Tibial nerve (tissue), 4 donors: Measurements from ENCODE around the gene GNAZ. TPM values are rescaled to one million over a fixed set of nuclear protein-coding genes. Genes with fewer than 3 reads are reported as not detected.
"Not testable (repeated sequence)": the region's sequence is repeated elsewhere in the genome, so short reads cannot be mapped to it uniquely, and the experiment has no call there.

ENCODE experiments used
- DNase-seq, 2 donors: peaks; one replicate each; pipeline ENCODE4 v3.0.0-alpha.2; 2019; ENCODE audit warnings: low spot score in 2 of 2
- H3K27ac ChIP-seq, 4 donors: fragments of 200-600 bp; sonication (generic) in 3 of 4; one replicate each; pipeline ENCODE4 v1.5.1; 2017 to 2019; ENCODE audit warnings: mild to moderate bottlenecking in 1 of 4
- H3K27me3 ChIP-seq, 2 donors: fragments of 200-600 bp; sonication (generic) in 1 of 2; one replicate each; pipeline versions ENCODE4 v1.5.1 to v1.6.0; 2017 to 2019
- H3K36me3 ChIP-seq, 3 donors: fragments of 200-600 bp; sonication (generic); one replicate each; pipeline ENCODE4 v1.5.1; 2018 to 2019
- H3K4me1 ChIP-seq, 4 donors: fragments of 200-600 bp; sonication (generic) in 3 of 4; one replicate each; pipeline ENCODE4 v1.5.1; 2017 to 2019
- H3K4me3 ChIP-seq, 4 donors: fragments of 200-600 bp; sonication (generic) in 3 of 4; one replicate each; pipeline ENCODE4 v1.5.1; 2017 to 2019; ENCODE audit warnings: mild to moderate bottlenecking in 1 of 4, moderate library complexity in 1 of 4
- H3K9me3 ChIP-seq, 4 donors: fragments of 200-600 bp; sonication (generic) in 3 of 4; one replicate each; pipeline ENCODE4 v1.5.1; 2017 to 2019
- CTCF ChIP-seq, 5 experiments: fragments of 200-600 bp in 3 of 5; fragments of 450-650 bp in 2 of 5; sonication (generic) in 3 of 5; IDR thresholded peaks; one replicate each; pipeline ENCODE4 v1.5.1; 2016 to 2019; ENCODE audit warnings: antibody characterized with exemption in 5 of 5, mild to moderate bottlenecking in 3 of 5, moderate library complexity in 2 of 5
- EP300 ChIP-seq, 2 donors: sonication (generic); formaldehyde crosslinking; IDR thresholded peaks; one replicate each; pipeline ENCODE4 v1.6.1; 2017; ENCODE audit warnings: antibody characterized with exemption in 2 of 2, mild to moderate bottlenecking in 1 of 2
- POLR2A ChIP-seq, 2 donors: fragments of 450-650 bp; IDR thresholded peaks; one replicate each; pipeline ENCODE4 v1.6.1; 2017; ENCODE audit warnings: antibody characterized with exemption in 2 of 2, mild to moderate bottlenecking in 2 of 2, moderate library complexity in 2 of 2
- WGBS, 2 donors: methylation state at CpG; one replicate each; pipeline ENCODE4 v1.1.5; 2018; 5-methylcytosine and 5-hydroxymethylcytosine counted together
- total RNA-seq, 4 donors: library from RNA; depleted of rRNA; stranded (reverse); fragments of >200 nt; gene quantifications; one replicate each; pipeline ENCODE4 v1.1.0, GENCODE V29; 2016

GNAZ gene
- total RNA-seq, 4 donors from 2014 or later, result 14.1 to 20.1 (median 18.0) TPM

GRCh38 chr22:23047742-23048141 lies 22.6 kb upstream of the GNAZ start:
- H3K27me3 ChIP-seq, result peaks cover 0 to 2% of the 10 kb centered on the region in 2 donors
- 88 to 90% methylated on average over 6 of the region's 6 CpGs for WGBS, 2 donors
- no peaks in the 10 kb centered on the region for H3K36me3 ChIP-seq
- H3K4me3 ChIP-seq, result no peak overlapping the region
- no peak for DNase-seq
- TF ChIP-seq POLR2A (IDR thresholded peaks at IDR 0.05) (no peak), CTCF (IDR thresholded peaks at IDR 0.05) (no peak), EP300 (IDR thresholded peaks at IDR 0.05) (no peak)
- peaks cover 0 to 20% (median 0%) of the 10 kb centered on the region in 4 donors for H3K9me3 ChIP-seq
- no peaks in the 10 kb centered on the region for H3K4me1 ChIP-seq
- H3K27ac ChIP-seq, result no peak overlapping the region

DNA sequence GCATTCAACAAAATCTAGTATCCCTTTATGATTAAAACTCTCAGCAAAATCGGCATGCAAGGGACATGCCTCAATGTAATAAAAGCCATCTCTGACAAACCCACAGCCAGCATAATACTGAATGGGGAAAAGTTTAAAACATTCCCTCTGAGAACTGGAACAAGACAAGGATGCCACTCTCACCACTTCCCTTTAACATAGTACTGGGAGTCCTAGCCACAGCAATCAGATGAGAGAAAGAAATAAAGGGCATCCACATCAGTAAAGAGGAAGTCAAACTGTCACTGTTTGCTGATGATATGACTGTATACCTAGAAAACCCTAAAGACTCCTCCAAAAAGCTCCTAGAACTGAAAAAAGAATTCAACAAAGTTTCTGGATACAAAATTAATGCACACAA lies 19.8 kb upstream of the GNAZ start:
- H3K36me3 ChIP-seq, DNase-seq, H3K27ac ChIP-seq, H3K27me3 ChIP-seq, H3K4me1 ChIP-seq, H3K4me3 ChIP-seq: not testable (repeated sequence)
- H3K9me3 ChIP-seq, result peaks cover 0 to 24% (median 0%) of the 10 kb centered on the region in 4 donors
- 85 to 90% methylated on average over 1 of the region's 1 CpG for WGBS, 2 donors

DNA sequence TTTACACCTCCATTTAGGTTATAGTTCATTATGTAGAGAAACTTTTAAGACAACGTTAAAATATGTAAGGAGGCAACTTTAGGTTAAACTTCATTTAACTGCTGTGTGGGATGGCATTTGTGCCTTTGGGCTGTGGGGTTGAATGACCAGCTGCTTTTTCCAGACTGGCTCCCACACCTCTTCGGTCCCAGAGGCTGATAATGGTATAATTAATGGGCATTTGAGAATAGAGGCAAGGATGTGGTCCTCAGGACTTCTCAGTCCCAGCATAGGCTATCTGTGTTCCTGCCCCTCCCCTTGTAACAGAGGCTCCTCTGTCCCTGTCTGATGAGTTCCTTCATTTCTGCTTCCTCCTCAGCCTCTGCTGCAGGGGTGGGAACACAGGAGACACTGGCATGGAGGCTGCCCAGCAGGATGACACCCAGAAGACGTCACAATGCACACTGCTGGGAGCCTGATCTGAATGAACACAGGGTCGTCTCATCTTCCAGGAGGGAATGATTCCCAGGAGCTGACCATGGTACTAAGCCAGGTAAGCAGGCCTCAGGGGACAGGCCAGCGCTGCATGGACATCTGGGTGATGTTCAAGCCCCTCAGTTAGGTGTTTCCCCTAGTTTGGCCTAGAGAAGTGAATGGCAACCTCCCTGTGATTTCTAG lies 17.1 kb upstream of the GNAZ start:
- WGBS, 2 donors, result 37 to 46% methylated on average over 5 of the region's 5 CpGs
- H3K9me3 ChIP-seq, result peaks cover 0 to 23% (median 0%) of the 10 kb centered on the region in 4 donors
- no peaks in the 10 kb centered on the region for H3K36me3 ChIP-seq
- no peaks in the 10 kb centered on the region for H3K4me1 ChIP-seq
- no peaks in the 10 kb centered on the region for H3K27me3 ChIP-seq
- H3K4me3 ChIP-seq, result no peak overlapping the region
- TF ChIP-seq POLR2A (IDR thresholded peaks at IDR 0.05) (no peak), CTCF (IDR thresholded peaks at IDR 0.05) (no peak), EP300 (IDR thresholded peaks at IDR 0.05) (no peak)
- no peak overlapping the region for H3K27ac ChIP-seq
- no peak for DNase-seq

DNA sequence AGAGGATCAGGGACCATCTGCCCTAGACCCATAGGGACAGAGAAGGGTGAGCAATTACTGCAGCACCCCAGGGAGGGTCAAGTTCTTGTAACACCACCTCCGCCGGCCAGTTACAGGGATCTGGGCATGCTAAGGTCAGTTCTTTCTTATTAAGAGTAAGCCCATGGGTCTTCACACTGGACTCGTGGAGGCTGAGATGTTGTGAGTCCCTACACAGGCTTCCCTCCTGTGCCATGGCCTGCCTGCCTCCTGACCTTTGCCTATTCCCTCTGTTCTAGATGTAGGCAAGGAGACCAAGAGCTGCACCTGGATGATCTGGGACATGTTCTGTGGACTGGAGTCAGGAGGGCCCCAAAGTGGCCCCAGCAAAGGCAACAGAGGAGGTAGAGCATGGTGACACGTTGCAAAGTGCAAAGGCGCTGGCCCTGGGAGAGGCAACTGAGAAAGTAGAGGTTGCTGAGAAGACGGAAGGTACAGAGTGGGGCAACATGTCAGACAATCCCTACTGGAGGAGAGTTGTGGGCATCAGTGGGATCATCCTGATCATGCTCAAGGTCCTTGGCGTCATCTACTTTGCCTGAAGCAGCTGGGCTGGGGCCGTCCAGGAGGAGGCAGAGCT lies 16.3 kb upstream of the GNAZ start:
- Histone ChIP-seq H3K4me3 (no peak overlapping the region), H3K4me1 (no peaks in the 10 kb centered on the region), H3K27ac (no peak overlapping the region), H3K36me3 (no peaks in the 10 kb centered on the region), H3K9me3 (peaks cover 0 to 23% (median 0%) of the 10 kb centered on the region in 4 donors), H3K27me3 (no peaks in the 10 kb centered on the region)
- 84 to 90% methylated on average over 8 of the region's 8 CpGs for WGBS, 2 donors
- DNase-seq, result no peak
- no peak for TF ChIP-seq POLR2A (IDR thresholded peaks at IDR 0.05)
- no peak for TF ChIP-seq CTCF (IDR thresholded peaks at IDR 0.05)
- no peak for TF ChIP-seq EP300 (IDR thresholded peaks at IDR 0.05)

- no peak for DNase-seq
- Histone ChIP-seq H3K27ac (no peak overlapping the region), H3K27me3 (no peaks in the 10 kb centered on the region), H3K9me3 (peaks cover 0 to 23% (median 0%) of the 10 kb centered on the region in 4 donors), H3K36me3 (no peaks in the 10 kb centered on the region), H3K4me3 (no peak overlapping the region), H3K4me1 (no peaks in the 10 kb centered on the region)
- WGBS, 2 donors, result 81 to 84% methylated on average over 5 of the region's 5 CpGs
- TF ChIP-seq POLR2A (IDR thresholded peaks at IDR 0.05), result no peak
- TF ChIP-seq CTCF (IDR thresholded peaks at IDR 0.05), result no peak
Measured at GRCh38 chr22:23054531-23055257, 15.6 kb upstream of the GNAZ start.
